Measurements from ENCODE around the gene PLAAT4.
"Not testable (repeated sequence)": the region's sequence is repeated elsewhere in the genome, so short reads cannot be mapped to it uniquely, and the experiment has no call there.

Gene PLAAT4

DNA sequence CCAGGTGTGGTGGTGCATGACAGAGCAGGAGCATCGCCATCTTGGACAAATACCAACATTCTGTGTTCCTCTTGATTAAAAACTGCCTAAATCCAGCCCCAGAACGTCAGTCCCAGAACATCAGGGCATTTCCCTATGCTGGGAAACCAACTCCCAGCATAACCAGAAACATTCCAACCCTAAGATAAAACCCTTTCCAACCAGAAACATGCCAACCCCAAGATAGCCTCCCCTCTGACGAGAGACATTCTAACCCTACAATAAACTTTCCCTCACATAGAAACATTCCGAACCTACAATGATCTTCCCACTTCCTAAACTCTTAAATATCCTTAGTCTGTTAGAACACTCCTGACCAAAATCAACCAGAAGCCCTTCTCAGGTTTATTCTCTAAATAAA, 11.6 kb downstream of the PLAAT4 start:
- H4K8ac ChIP-seq (ENCODE audit: low read length): no peak overlapping the region
- H2AFZ ChIP-seq (ENCODE audit: low read depth, low read length): no peak overlapping the region
- H3K14ac ChIP-seq (ENCODE audit: low read length in 2 of 2): no peak overlapping the region
- no peak overlapping the region for H3K9ac ChIP-seq (ENCODE audit: low read length)
- WGBS: 61% methylated on average over 4 of the region's 4 CpGs
- DNase-seq: no peak
- no peak overlapping the region for H4K91ac ChIP-seq (ENCODE audit: low read length)
- no peak overlapping the region for H2BK12ac ChIP-seq (ENCODE audit: low read length in 2 of 2)
- peaks cover 3% of the 10 kb centered on the region for H3K4me1 ChIP-seq (ENCODE audit: control insufficient read depth, insufficient read depth, low read depth, low read length)
- H3K4ac ChIP-seq (ENCODE audit: low read depth in 1 of 2, low read length in 2 of 2): no peak overlapping the region
- H3K4me2 ChIP-seq (ENCODE audit: low read length, poor library complexity, severe bottlenecking): no peak overlapping the region
- H2AK5ac ChIP-seq (ENCODE audit: low read length, severe bottlenecking): no peak overlapping the region
- H3K4me3 ChIP-seq (ENCODE audit: insufficient read depth in 1 of 2, low read depth in 1 of 2, low read length in 2 of 2): no peak overlapping the region
- H3K27me3 ChIP-seq (ENCODE audit: control insufficient read depth in 1 of 2, insufficient read depth in 1 of 2, low read length in 2 of 2): no peaks in the 10 kb centered on the region
- no peaks in the 10 kb centered on the region for H3K9me3 ChIP-seq (ENCODE audit: control insufficient read depth, low read length)
- no peak overlapping the region for H2BK120ac ChIP-seq (ENCODE audit: low read depth, low read length)
- H2BK5ac ChIP-seq (ENCODE audit: low read depth, low read length, poor library complexity, severe bottlenecking): no peak overlapping the region
- no peak overlapping the region for H3K27ac ChIP-seq (ENCODE audit: low read length, poor library complexity, severe bottlenecking)
- no peak overlapping the region for H3K23ac ChIP-seq (ENCODE audit: low read length in 2 of 2)
- H3K18ac ChIP-seq (ENCODE audit: low read depth in 1 of 2, low read length in 2 of 2): no peak overlapping the region
- H2BK15ac ChIP-seq (ENCODE audit: low read depth, poor library complexity, severe bottlenecking): no peak overlapping the region
- H3K79me1 ChIP-seq (replicated peaks; ENCODE audit: low read length, poor library complexity, severe bottlenecking): no peaks in the 10 kb centered on the region
- H3K36me3 ChIP-seq (ENCODE audit: control insufficient read depth in 1 of 2, insufficient read depth in 2 of 2, low read depth in 1 of 2, low read length in 2 of 2): peaks cover 0 to 16% of the 10 kb centered on the region in 2 experiments

DNA sequence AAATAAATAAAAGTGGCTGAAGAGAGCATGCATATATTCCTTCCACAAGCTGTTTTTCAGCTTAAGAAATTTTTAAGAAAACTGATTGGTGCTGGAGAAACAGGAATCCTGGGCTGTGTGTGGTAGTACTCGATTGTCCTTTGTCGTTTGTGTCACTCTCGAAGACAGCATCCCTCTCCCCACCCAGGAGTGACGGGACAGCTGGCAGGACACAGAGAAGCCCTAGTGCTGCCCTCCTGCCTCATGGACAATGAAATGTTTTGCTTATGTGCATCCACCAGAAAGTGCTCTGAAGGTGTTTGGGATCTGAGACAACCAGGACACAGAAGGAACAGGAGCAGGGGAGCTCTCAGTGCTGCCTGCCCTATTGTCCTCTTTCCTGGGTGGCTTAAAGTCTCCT, 12.8 kb downstream of the PLAAT4 start:
- H3K4ac ChIP-seq (ENCODE audit: low read depth in 1 of 2, low read length in 2 of 2): no peak overlapping the region
- H2BK120ac ChIP-seq (ENCODE audit: low read depth, low read length): no peak overlapping the region
- peaks cover 0 to 15% of the 10 kb centered on the region in 2 experiments for H3K36me3 ChIP-seq (ENCODE audit: control insufficient read depth in 1 of 2, insufficient read depth in 2 of 2, low read depth in 1 of 2, low read length in 2 of 2)
- no peak overlapping the region for H2BK12ac ChIP-seq (ENCODE audit: low read length in 2 of 2)
- no peak overlapping the region for H2BK15ac ChIP-seq (ENCODE audit: low read depth, poor library complexity, severe bottlenecking)
- H2BK5ac ChIP-seq (ENCODE audit: low read depth, low read length, poor library complexity, severe bottlenecking): no peak overlapping the region
- no peak for DNase-seq
- no peaks in the 10 kb centered on the region for H3K9me3 ChIP-seq (ENCODE audit: control insufficient read depth, low read length)
- H3K14ac ChIP-seq (ENCODE audit: low read length in 2 of 2): no peak overlapping the region
- no peak overlapping the region for H4K91ac ChIP-seq (ENCODE audit: low read length)
- no peak overlapping the region for H3K18ac ChIP-seq (ENCODE audit: low read depth in 1 of 2, low read length in 2 of 2)
- H3K4me2 ChIP-seq (ENCODE audit: low read length, poor library complexity, severe bottlenecking): no peak overlapping the region
- H2AK5ac ChIP-seq (ENCODE audit: low read length, severe bottlenecking): no peak overlapping the region
- no peak overlapping the region for H3K9ac ChIP-seq (ENCODE audit: low read length)
- H3K23ac ChIP-seq (ENCODE audit: low read length in 2 of 2): no peak overlapping the region
- no peaks in the 10 kb centered on the region for H3K79me1 ChIP-seq (replicated peaks; ENCODE audit: low read length, poor library complexity, severe bottlenecking)
- no peak overlapping the region for H3K4me3 ChIP-seq (ENCODE audit: insufficient read depth in 1 of 2, low read depth in 1 of 2, low read length in 2 of 2)
- 88% methylated on average over 4 of the region's 4 CpGs for WGBS
- H2AFZ ChIP-seq (ENCODE audit: low read depth, low read length): no peak overlapping the region
- H4K8ac ChIP-seq (ENCODE audit: low read length): no peak overlapping the region
- H3K27me3 ChIP-seq (ENCODE audit: control insufficient read depth in 1 of 2, insufficient read depth in 1 of 2, low read length in 2 of 2): no peaks in the 10 kb centered on the region
- peaks cover 8% of the 10 kb centered on the region for H3K4me1 ChIP-seq (ENCODE audit: control insufficient read depth, insufficient read depth, low read depth, low read length)
- no peak overlapping the region for H3K27ac ChIP-seq (ENCODE audit: low read length, poor library complexity, severe bottlenecking)

DNA sequence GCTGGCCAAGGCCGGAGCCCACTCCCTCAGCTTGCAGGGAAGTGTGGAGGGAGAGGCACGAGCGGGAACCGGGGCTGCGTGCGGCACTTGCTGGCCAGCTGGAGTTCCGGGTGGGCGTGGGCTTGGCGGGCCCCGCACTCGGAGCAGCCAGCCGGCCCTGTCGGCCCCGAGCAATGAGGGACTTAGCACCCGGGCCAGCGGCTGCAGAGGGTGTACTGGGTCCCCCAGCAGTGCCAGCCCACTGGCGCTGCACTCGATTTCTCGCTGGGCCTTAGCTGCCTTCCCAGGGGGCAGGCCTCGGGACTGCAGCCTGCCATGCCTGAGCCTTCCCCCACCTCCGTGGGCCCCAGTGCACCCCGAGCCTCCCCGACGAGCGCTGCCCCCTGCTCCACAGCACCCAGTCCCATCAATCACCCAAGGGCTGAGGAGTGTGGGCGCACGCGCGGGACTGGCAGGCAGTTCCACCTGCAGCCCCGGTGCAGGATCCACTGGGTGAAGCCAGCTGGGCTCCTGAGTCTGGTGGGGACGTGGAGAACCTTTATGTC, 13.6 kb downstream of the PLAAT4 start:
- H2BK120ac ChIP-seq (ENCODE audit: low read depth, low read length); H3K23ac ChIP-seq (ENCODE audit: low read length in 2 of 2); H2AFZ ChIP-seq (ENCODE audit: low read depth, low read length); H3K4me3 ChIP-seq (ENCODE audit: insufficient read depth in 1 of 2, low read depth in 1 of 2, low read length in 2 of 2); DNase-seq; H3K18ac ChIP-seq (ENCODE audit: low read depth in 1 of 2, low read length in 2 of 2); H3K4ac ChIP-seq (ENCODE audit: low read depth in 1 of 2, low read length in 2 of 2); H2BK15ac ChIP-seq (ENCODE audit: low read depth, poor library complexity, severe bottlenecking); H3K79me1 ChIP-seq (replicated peaks; ENCODE audit: low read length, poor library complexity, severe bottlenecking); H4K91ac ChIP-seq (ENCODE audit: low read length); H3K27ac ChIP-seq (ENCODE audit: low read length, poor library complexity, severe bottlenecking); H2BK12ac ChIP-seq (ENCODE audit: low read length in 2 of 2); H3K14ac ChIP-seq (ENCODE audit: low read length in 2 of 2); H2BK5ac ChIP-seq (ENCODE audit: low read depth, low read length, poor library complexity, severe bottlenecking); H3K9ac ChIP-seq (ENCODE audit: low read length); H3K9me3 ChIP-seq (ENCODE audit: control insufficient read depth, low read length); H4K8ac ChIP-seq (ENCODE audit: low read length); H3K36me3 ChIP-seq (ENCODE audit: control insufficient read depth in 1 of 2, insufficient read depth in 2 of 2, low read depth in 1 of 2, low read length in 2 of 2); H3K4me2 ChIP-seq (ENCODE audit: low read length, poor library complexity, severe bottlenecking); H2AK5ac ChIP-seq (ENCODE audit: low read length, severe bottlenecking); H3K27me3 ChIP-seq (ENCODE audit: control insufficient read depth in 1 of 2, insufficient read depth in 1 of 2, low read length in 2 of 2); H3K4me1 ChIP-seq (ENCODE audit: control insufficient read depth, insufficient read depth, low read depth, low read length): not testable (repeated sequence)
- WGBS: 89% methylated on average over 29 of the region's 31 CpGs

DNA sequence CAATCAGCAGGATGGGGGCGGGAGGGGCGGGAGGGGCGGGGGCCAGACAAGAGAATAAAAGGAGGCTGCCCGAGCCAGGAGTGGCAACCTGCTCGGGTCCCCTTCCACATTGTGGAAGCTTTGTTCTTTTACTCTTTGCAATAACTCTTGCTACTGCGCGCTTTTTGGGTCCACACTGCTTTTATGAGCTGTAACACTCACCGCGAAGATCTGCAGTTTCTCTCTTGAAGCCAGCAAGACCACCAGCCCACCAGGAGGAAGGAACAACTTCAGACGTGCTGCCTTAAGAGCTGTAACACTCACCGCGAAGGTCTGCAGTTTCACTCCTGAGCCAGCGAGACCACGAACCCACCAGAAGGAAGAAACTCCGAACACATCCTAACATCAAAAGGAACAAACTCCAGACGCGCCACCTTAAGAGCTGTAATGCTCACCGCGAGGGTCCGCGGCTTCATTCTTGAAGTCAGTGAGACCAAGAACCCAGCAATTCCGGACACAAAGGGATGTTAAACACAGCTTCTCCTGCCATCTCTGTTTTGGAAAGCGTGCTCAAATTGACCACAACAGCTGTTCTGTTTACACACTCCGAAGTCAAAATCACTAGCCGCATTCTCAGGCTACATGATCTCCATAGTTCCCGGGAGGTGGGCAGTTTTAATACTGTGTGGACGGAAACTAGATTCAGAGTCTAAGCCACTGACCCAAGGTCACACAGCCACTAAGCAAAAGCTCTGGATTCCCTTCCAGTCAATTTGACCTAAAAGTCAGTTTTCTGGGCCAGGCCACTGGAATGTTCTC, 14.7 kb downstream of the PLAAT4 start:
- no peak overlapping the region for H2AFZ ChIP-seq (ENCODE audit: low read depth, low read length)
- H3K4ac ChIP-seq (ENCODE audit: low read depth in 1 of 2, low read length in 2 of 2): no peak overlapping the region
- no peak overlapping the region for H3K4me2 ChIP-seq (ENCODE audit: low read length, poor library complexity, severe bottlenecking)
- no peak overlapping the region for H3K9ac ChIP-seq (ENCODE audit: low read length)
- H2AK5ac ChIP-seq (ENCODE audit: low read length, severe bottlenecking): no peak overlapping the region
- no peak overlapping the region for H3K14ac ChIP-seq (ENCODE audit: low read length in 2 of 2)
- no peak overlapping the region for H2BK12ac ChIP-seq (ENCODE audit: low read length in 2 of 2)
- no peak overlapping the region for H2BK5ac ChIP-seq (ENCODE audit: low read depth, low read length, poor library complexity, severe bottlenecking)
- H2BK120ac ChIP-seq (ENCODE audit: low read depth, low read length): no peak overlapping the region
- H3K23ac ChIP-seq (ENCODE audit: low read length in 2 of 2): no peak overlapping the region
- DNase-seq: no peak
- no peak overlapping the region for H4K91ac ChIP-seq (ENCODE audit: low read length)
- peaks cover 8% of the 10 kb centered on the region for H3K4me1 ChIP-seq (ENCODE audit: control insufficient read depth, insufficient read depth, low read depth, low read length)
- no peak overlapping the region for H3K4me3 ChIP-seq (ENCODE audit: insufficient read depth in 1 of 2, low read depth in 1 of 2, low read length in 2 of 2)
- no peaks in the 10 kb centered on the region for H3K36me3 ChIP-seq (ENCODE audit: control insufficient read depth in 1 of 2, insufficient read depth in 2 of 2, low read depth in 1 of 2, low read length in 2 of 2)
- no peak overlapping the region for H3K18ac ChIP-seq (ENCODE audit: low read depth in 1 of 2, low read length in 2 of 2)
- no peak overlapping the region for H4K8ac ChIP-seq (ENCODE audit: low read length)
- H3K27me3 ChIP-seq (ENCODE audit: control insufficient read depth in 1 of 2, insufficient read depth in 1 of 2, low read length in 2 of 2): peaks cover 0 to 8% of the 10 kb centered on the region in 2 experiments
- no peak overlapping the region for H2BK15ac ChIP-seq (ENCODE audit: low read depth, poor library complexity, severe bottlenecking)
- 91% methylated on average over 27 of the region's 27 CpGs for WGBS
- H3K27ac ChIP-seq (ENCODE audit: low read length, poor library complexity, severe bottlenecking): no peak overlapping the region
- H3K79me1 ChIP-seq (replicated peaks; ENCODE audit: low read length, poor library complexity, severe bottlenecking): no peaks in the 10 kb centered on the region
- H3K9me3 ChIP-seq (ENCODE audit: control insufficient read depth, low read length): no peaks in the 10 kb centered on the region

Measured in mesenchymal stem cell (in vitro differentiated cells and primary cell).